A549 (cell line): ENCODE data around the gene CELSR1. TPM values are rescaled to one million over a fixed set of nuclear protein-coding genes. Genes with fewer than 3 reads are reported as not detected.

Experiments used
- ATAC-seq, 2 experiments: fragments of 200-7000 bp in 1 of 2; fragments of >200 bp in 1 of 2; cut with Nextera tagmentation in 1 of 2; cut with Tn5 transposase in 1 of 2; 3 replicates each; pipeline versions ENCODE4 v1.8.0 to v1.9.1; 2018 to 2020; ENCODE audit warnings: mild to moderate bottlenecking in 1 of 2, moderate library complexity in 1 of 2
- CTCF ChIA-PET: fragments of 300-600 bp; sonication (Branson Sonifier 250); formaldehyde crosslinking; extraction: SDS; loops from one replicate; lab custom pipeline; 2021; ENCODE audit warnings: antibody characterized with exemption, inconsistent platforms; lab: Yijun Ruan, JAX
- POLR2A ChIA-PET: fragments of 350-600 bp; formaldehyde crosslinking; extraction: SDS; loops from one replicate; lab custom pipeline; 2021; ENCODE audit warnings: antibody characterized with exemption, inconsistent platforms; lab: Yijun Ruan, JAX
- DNase-seq, 2 experiments: peaks; one replicate each; pipeline versions ENCODE4 v3.0.0 to v3.0.0-alpha.2; 2011 to 2016; ENCODE audit warnings: low read depth in 1 of 2, low spot score in 1 of 2
- FAIRE-seq: peaks from 2 replicates; lab custom pipeline; 2011; peaks lifted over from hg19 to GRCh38; lab: Jason Lieb, UNC
- H3K27ac ChIP-seq, 2 experiments: fragments of >200 bp; sonication (Bioruptor Twin); formaldehyde crosslinking; 3 replicates each; pipeline ENCODE4 v1.5.1; 2016 to 2017
- H3K4me1 ChIP-seq: fragments of >200 bp; sonication (Bioruptor Twin); formaldehyde crosslinking; 3 replicates; pipeline ENCODE4 v1.6.1; 2016
- H3K4me2 ChIP-seq: fragments of >200 bp; sonication (Bioruptor Twin); formaldehyde crosslinking; 3 replicates; pipeline ENCODE4 v1.6.1; 2016
- H3K4me3 ChIP-seq: fragments of >200 bp; sonication (Bioruptor Twin); formaldehyde crosslinking; 3 replicates; pipeline ENCODE4 v1.5.1; 2016
- H3K9me3 ChIP-seq: fragments of >200 bp; sonication (Bioruptor Twin); formaldehyde crosslinking; 3 replicates; pipeline ENCODE4 v1.6.1; 2016
- CHD2 ChIP-seq: fragments of 150-350 bp; IDR thresholded peaks from 2 replicates; pipeline ENCODE4 v1.6.1; 2014; ENCODE audit warnings: low read length; ENCODE audit not compliant: partially characterized antibody
- CTCF ChIP-seq: fragments of >200 bp; sonication (Bioruptor Twin); formaldehyde crosslinking; IDR thresholded peaks from 3 replicates; pipeline ENCODE4 v1.5.1; 2016
- ELK1 ChIP-seq: fragments of 150-350 bp; IDR thresholded peaks from 2 replicates; pipeline ENCODE4 v1.6.1; 2014; ENCODE audit warnings: low read depth, mild to moderate bottlenecking, low read length
- EP300 ChIP-seq, 2 experiments: fragments of >200 bp; sonication (Bioruptor Twin); formaldehyde crosslinking; IDR thresholded peaks; 2 replicates in 1 of 2; 3 replicates in 1 of 2; pipeline ENCODE4 v1.6.1; 2016 to 2017
- ESRRA ChIP-seq: fragments of 150-350 bp; IDR thresholded peaks from 2 replicates; pipeline ENCODE4 v1.6.1; 2014; ENCODE audit warnings: mild to moderate bottlenecking, low read length, borderline replicate concordance
- HEYL ChIP-seq: fragments of 250-450 bp; sonication (Bioruptor Pico); IDR thresholded peaks from 2 replicates; pipeline ENCODE4 v1.8.0; 2021; ENCODE audit warnings: mild to moderate bottlenecking, moderate library complexity
- HOXB13 ChIP-seq: fragments of 250-450 bp; sonication (Bioruptor Pico); IDR thresholded peaks from 2 replicates; pipeline ENCODE4 v1.5.0; 2020; ENCODE audit warnings: low read depth, mild to moderate bottlenecking, moderate library complexity
- KDM1A ChIP-seq: fragments of 200-600 bp; sonication (generic); IDR thresholded peaks from 2 replicates; pipeline ENCODE4 v1.6.1; 2016; ENCODE audit warnings: low read depth, mild to moderate bottlenecking
- MAZ ChIP-seq: fragments of 150-350 bp; IDR thresholded peaks from 2 replicates; pipeline ENCODE4 v1.6.1; 2014; ENCODE audit warnings: antibody characterized with exemption, low read depth, low read length, borderline replicate concordance
- MYC ChIP-seq: IDR thresholded peaks from 2 replicates; pipeline ENCODE4 v1.6.1; 2012; ENCODE audit warnings: mild to moderate bottlenecking, inconsistent platforms, low read length, improper control_type of control experiment, borderline replicate concordance
- NR3C1 ChIP-seq: fragments of >200 bp; sonication (Bioruptor Twin); formaldehyde crosslinking; IDR thresholded peaks from 3 replicates; pipeline ENCODE4 v1.6.1; 2017
- PHF8 ChIP-seq: fragments of 200-600 bp; sonication (generic); IDR thresholded peaks from 2 replicates; pipeline ENCODE4 v1.6.1; 2016; ENCODE audit warnings: low read depth, mild to moderate bottlenecking, antibody characterized with exemption, moderate library complexity, borderline replicate concordance
- POLR2AphosphoS2 ChIP-seq: conservative IDR thresholded peaks from 2 replicates; pipeline ENCODE4 v1.6.1; 2012; ENCODE audit warnings: low read length, improper control_type of control experiment, inconsistent platforms
- RAD21 ChIP-seq, 2 experiments: fragments of >200 bp in 1 of 2; sonication (Bioruptor Twin) in 1 of 2; formaldehyde crosslinking in 1 of 2; IDR thresholded peaks in 1 of 2; conservative IDR thresholded peaks in 1 of 2; 2 replicates in 1 of 2; 3 replicates in 1 of 2; pipeline ENCODE4 v1.6.1; 2012 to 2018; ENCODE audit warnings: inconsistent platforms in 1 of 2
- RNF2 ChIP-seq: fragments of 200-600 bp; sonication (generic); IDR thresholded peaks from 2 replicates; pipeline ENCODE4 v1.6.1; 2016; ENCODE audit warnings: low read depth, mild to moderate bottlenecking, antibody characterized with exemption, moderate library complexity, borderline replicate concordance
- SMC3 ChIP-seq: fragments of >200 bp; sonication (Bioruptor Twin); formaldehyde crosslinking; IDR thresholded peaks from 3 replicates; pipeline ENCODE4 v1.6.1; 2018; ENCODE audit warnings: inconsistent platforms
- WGBS: methylation state at CpG from one replicate; pipeline ENCODE4 v1.1.6; 2017; ENCODE audit errors: missing lambda C conversion rate; 5-methylcytosine and 5-hydroxymethylcytosine counted together
- polyA plus RNA-seq, 4 experiments: library from polyadenylated mRNA; depleted of rRNA in 3 of 4; stranded (reverse); fragments of >200 nt; fragmentation: RNase III in 1 of 4; extraction: RNeasy Plus Mini Kit Qiagen cat#74134 plus additional on column Dnase treatment in 1 of 4; gene quantifications; 2 replicates in 3 of 4; 3 replicates in 1 of 4; pipeline ENCODE4 v1.2.3, GENCODE V29; 2011 to 2017
- TF ChIP-seq, protein P1 (sequence below): IDR thresholded peaks from 2 replicates; pipeline ENCODE4 v1.6.1; 2012
- TF ChIP-seq, protein P2 (sequence below): IDR thresholded peaks from 2 replicates; pipeline ENCODE4 v1.6.1; 2012
- TF ChIP-seq, protein P3 (sequence below): fragments of 450-650 bp; IDR thresholded peaks from 2 replicates; pipeline ENCODE4 v1.6.1; 2014; ENCODE audit warnings: antibody characterized with exemption
- TF ChIP-seq, protein P4 (sequence below): fragments of 250-450 bp; sonication (Bioruptor Pico); IDR thresholded peaks from 2 replicates; pipeline ENCODE4 v1.5.0; 2021; ENCODE audit warnings: mild to moderate bottlenecking, moderate library complexity, borderline replicate concordance

Gene CELSR1
- polyA plus RNA-seq, 2 of the 4 experiments (the other 2 are of a cell fraction), result 15.3 to 31.8 TPM

- Histone ChIP-seq H3K9me3 (no peaks in the 10 kb centered on the region), H3K4me3 (peak overlapping the region; percentile 78), H3K4me2 (peak overlapping the region; percentile 74), H3K27ac (peak overlapping the region; percentile 89 to 100), H3K4me1 (peaks cover 35% of the 10 kb centered on the region)
- WGBS, result 0% methylated on average over 16 of the region's 70 CpGs
- DNase-seq (peak; percentile 46 to 70), ATAC-seq (peak; percentile 21 to 51; a peak in 5 of 6 replicates), FAIRE-seq (no peak)
- CTCF ChIA-PET, result interaction anchor here (0.6 to 12.0 kb wide), 8 partner anchors 37 to 292 kb away, joined by 3 to 184 read pairs (median 4); no protein-coding TSS in a partner anchor
- TF ChIP-seq RAD21 (conservative IDR thresholded peaks at IDR 0.05 in 1 of 2, IDR thresholded peaks at IDR 0.05 in 1 of 2), result peak in 1 of 2 experiments; percentile 34; a peak in 1 of 5 replicates
- peak; percentile 19; the same call in 1 of the 3 replicates for TF ChIP-seq CTCF
- TF ChIP-seq SMC3, result 0 out of 3 replicates have a peak, but pooled peaks have one; percentile 12
- TF ChIP-seq MAZ, result no peak
- TF ChIP-seq, protein P1, sequence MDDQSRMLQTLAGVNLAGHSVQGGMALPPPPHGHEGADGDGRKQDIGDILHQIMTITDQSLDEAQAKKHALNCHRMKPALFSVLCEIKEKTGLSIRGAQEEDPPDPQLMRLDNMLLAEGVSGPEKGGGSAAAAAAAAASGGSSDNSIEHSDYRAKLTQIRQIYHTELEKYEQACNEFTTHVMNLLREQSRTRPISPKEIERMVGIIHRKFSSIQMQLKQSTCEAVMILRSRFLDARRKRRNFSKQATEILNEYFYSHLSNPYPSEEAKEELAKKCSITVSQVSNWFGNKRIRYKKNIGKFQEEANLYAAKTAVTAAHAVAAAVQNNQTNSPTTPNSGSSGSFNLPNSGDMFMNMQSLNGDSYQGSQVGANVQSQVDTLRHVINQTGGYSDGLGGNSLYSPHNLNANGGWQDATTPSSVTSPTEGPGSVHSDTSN, result no peak
- no peak for TF ChIP-seq KDM1A
- TF ChIP-seq, protein P2, sequence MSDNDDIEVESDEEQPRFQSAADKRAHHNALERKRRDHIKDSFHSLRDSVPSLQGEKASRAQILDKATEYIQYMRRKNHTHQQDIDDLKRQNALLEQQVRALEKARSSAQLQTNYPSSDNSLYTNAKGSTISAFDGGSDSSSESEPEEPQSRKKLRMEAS, result peak; percentile 25
- no peak for TF ChIP-seq HOXB13 (CRISPR knock-in tag)
- no peak for TF ChIP-seq NR3C1
- TF ChIP-seq ESRRA, result no peak
- no peak for TF ChIP-seq PHF8
- POLR2A ChIA-PET, result interaction anchor here (1.1 kb wide), 1 partner anchor 224 kb away, joined by 4 read pairs; the partner anchor contains the start of gene TBC1D22A
Measured at GRCh38 chr22:46537946-46538813, 760 bp upstream of the CELSR1 start.

DNA sequence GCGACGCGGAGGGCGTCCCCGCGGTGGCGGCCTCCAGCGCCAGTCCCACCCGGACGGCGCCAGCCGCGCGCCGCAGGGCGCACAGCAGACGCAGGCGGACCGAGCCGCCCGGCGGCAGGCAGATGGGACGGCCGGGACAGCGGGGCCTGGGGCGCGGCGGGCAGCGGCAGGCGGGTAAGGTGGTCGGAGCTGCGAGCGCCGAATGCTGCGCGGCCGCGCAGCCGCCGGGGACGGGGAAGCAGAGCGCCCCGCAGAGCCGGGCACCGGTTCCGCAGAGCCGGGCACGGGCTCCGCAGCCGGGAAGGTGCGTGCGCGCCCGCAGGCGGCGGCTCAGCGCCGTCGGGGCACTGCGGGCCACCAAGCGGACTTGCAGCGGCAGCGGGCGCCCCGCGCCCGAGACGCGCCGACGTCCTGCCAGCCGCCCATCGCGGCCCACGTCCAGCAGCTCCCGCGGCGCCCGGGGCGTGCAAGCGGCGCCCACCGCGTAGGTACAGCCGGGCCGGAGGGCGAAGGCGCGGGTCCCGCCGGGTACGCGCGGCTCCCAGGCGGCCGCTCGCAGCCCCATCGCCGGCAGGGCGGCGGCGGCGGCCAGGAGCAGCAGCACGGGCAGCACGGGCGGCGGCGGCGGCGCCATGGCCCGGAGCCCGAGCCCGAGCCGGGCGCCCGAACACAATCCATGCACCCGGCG lies 739 bp downstream of the CELSR1 start:
- peak overlapping the region; percentile 89 to 100 for H3K27ac ChIP-seq
- H3K4me1 ChIP-seq, result peaks cover 32% of the 10 kb centered on the region
- H3K4me3 ChIP-seq, result peak overlapping the region; percentile 78
- DNase-seq (peak in 1 of 2 experiments; percentile 24), FAIRE-seq (no peak), ATAC-seq (peak in 1 of 2 experiments; percentile 14; a peak in 3 of 6 replicates)
- 0% methylated on average over 9 of the region's 118 CpGs for WGBS
- ChIA-PET CTCF (interaction anchor here (0.5 to 12.0 kb wide), 7 partner anchors 51 to 182 kb away, joined by 3 to 184 read pairs (median 3); no protein-coding TSS in a partner anchor), POLR2A (no interaction called here)
- H3K9me3 ChIP-seq, result no peaks in the 10 kb centered on the region
- H3K4me2 ChIP-seq, result peak overlapping the region; percentile 74
- TF ChIP-seq HEYL (no peak), RNF2 (no peak), EP300 (IDR thresholded peaks at IDR 0.05) (no peak), POLR2AphosphoS2 (no peak), KDM1A (no peak), CHD2 (no peak), ELK1 (no peak), MYC (no peak), NR3C1 (no peak)
- TF ChIP-seq, protein P3, sequence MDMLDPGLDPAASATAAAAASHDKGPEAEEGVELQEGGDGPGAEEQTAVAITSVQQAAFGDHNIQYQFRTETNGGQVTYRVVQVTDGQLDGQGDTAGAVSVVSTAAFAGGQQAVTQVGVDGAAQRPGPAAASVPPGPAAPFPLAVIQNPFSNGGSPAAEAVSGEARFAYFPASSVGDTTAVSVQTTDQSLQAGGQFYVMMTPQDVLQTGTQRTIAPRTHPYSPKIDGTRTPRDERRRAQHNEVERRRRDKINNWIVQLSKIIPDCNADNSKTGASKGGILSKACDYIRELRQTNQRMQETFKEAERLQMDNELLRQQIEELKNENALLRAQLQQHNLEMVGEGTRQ, result no peak
- TF ChIP-seq, protein P4, sequence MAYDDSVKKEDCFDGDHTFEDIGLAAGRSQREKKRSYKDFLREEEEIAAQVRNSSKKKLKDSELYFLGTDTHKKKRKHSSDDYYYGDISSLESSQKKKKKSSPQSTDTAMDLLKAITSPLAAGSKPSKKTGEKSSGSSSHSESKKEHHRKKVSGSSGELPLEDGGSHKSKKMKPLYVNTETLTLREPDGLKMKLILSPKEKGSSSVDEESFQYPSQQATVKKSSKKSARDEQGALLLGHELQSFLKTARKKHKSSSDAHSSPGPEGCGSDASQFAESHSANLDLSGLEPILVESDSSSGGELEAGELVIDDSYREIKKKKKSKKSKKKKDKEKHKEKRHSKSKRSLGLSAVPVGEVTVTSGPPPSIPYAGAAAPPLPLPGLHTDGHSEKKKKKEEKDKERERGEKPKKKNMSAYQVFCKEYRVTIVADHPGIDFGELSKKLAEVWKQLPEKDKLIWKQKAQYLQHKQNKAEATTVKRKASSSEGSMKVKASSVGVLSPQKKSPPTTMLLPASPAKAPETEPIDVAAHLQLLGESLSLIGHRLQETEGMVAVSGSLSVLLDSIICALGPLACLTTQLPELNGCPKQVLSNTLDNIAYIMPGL (CRISPR knock-in tag), result no peak
